Ascending aorta (tissue), 2 donors: ENCODE results near the gene BMP2K. TPM values are rescaled to one million over a fixed set of nuclear protein-coding genes. Genes with fewer than 3 reads are reported as not detected.

Source experiments
- DNase-seq, 2 donors: peaks; one replicate each; pipeline ENCODE4 v3.0.0-alpha.2; 2019; ENCODE audit warnings: low spot score in 2 of 2
- H3K27ac ChIP-seq, 2 donors: fragments of 200-600 bp; sonication (generic); one replicate each; pipeline ENCODE4 v1.5.1; 2016 to 2017; ENCODE audit warnings: mild to moderate bottlenecking in 1 of 2
- H3K27me3 ChIP-seq: fragments of 200-600 bp; sonication (generic); one replicate; pipeline ENCODE4 v1.5.1; 2017
- H3K36me3 ChIP-seq, 2 donors: fragments of 200-600 bp; sonication (generic); one replicate each; pipeline ENCODE4 v1.5.1; 2016
- H3K4me1 ChIP-seq, 2 donors: fragments of 200-600 bp; sonication (generic); one replicate each; pipeline ENCODE4 v1.5.1; 2016 to 2017; ENCODE audit warnings: mild to moderate bottlenecking in 1 of 2
- H3K4me3 ChIP-seq, 2 donors: fragments of 200-600 bp; sonication (generic); one replicate each; pipeline ENCODE4 v1.5.1; 2016 to 2017; ENCODE audit warnings: mild to moderate bottlenecking in 1 of 2
- H3K9me3 ChIP-seq, 2 donors: fragments of 200-600 bp; sonication (generic); one replicate each; pipeline ENCODE4 v1.5.1; 2016
- intact Hi-C: fragments of 100-400 bp; cut with DNase I; formaldehyde crosslinking; loops from one replicate; pipeline ENCODE4 v1.15.1; 2023
- total RNA-seq: library from RNA; depleted of rRNA; stranded (reverse); fragments of >200 nt; gene quantifications from one replicate; pipeline ENCODE4 v1.1.0, GENCODE V29; 2016
- TF ChIP-seq, protein P1 (sequence below), 3 experiments: fragments of 200-600 bp in 2 of 3; fragments of 450-650 bp in 1 of 3; sonication (generic) in 2 of 3; IDR thresholded peaks; one replicate each; pipeline ENCODE4 v1.5.1; 2016 to 2019; ENCODE audit warnings: antibody characterized with exemption in 3 of 3, mild to moderate bottlenecking in 1 of 3, moderate library complexity in 1 of 3

Gene BMP2K
- total RNA-seq, 1 donor from 2014 or later = 16.6 TPM

DNA sequence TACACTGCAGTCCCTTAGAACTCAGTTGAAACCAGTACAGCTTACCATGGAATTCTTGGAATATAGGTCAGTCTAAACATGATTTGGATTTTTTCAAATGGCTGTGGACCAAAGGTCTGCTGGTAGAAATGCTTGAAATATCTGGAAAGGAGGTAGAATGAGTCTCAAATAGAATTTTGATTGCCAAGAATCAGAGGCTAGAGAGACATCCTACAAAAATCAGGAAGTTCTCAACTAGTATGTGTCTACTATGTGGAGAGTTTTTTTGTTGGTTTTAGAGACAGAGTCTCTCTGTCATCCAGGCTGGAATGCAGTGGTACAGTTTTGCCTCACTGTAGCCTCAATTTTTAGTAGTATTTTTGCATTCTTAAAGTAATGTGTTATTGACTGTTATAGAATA, 109.4 kb downstream of the BMP2K start:
- TF ChIP-seq, protein P1, sequence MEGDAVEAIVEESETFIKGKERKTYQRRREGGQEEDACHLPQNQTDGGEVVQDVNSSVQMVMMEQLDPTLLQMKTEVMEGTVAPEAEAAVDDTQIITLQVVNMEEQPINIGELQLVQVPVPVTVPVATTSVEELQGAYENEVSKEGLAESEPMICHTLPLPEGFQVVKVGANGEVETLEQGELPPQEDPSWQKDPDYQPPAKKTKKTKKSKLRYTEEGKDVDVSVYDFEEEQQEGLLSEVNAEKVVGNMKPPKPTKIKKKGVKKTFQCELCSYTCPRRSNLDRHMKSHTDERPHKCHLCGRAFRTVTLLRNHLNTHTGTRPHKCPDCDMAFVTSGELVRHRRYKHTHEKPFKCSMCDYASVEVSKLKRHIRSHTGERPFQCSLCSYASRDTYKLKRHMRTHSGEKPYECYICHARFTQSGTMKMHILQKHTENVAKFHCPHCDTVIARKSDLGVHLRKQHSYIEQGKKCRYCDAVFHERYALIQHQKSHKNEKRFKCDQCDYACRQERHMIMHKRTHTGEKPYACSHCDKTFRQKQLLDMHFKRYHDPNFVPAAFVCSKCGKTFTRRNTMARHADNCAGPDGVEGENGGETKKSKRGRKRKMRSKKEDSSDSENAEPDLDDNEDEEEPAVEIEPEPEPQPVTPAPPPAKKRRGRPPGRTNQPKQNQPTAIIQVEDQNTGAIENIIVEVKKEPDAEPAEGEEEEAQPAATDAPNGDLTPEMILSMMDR (IDR thresholded peaks at IDR 0.05) = no peak
- Histone ChIP-seq H3K4me3 (no peak overlapping the region), H3K9me3 (no peaks in the 10 kb centered on the region), H3K4me1 (no peaks in the 10 kb centered on the region), H3K36me3 (peaks cover 3 to 14% of the 10 kb centered on the region in 2 donors), H3K27me3 (no peaks in the 10 kb centered on the region), H3K27ac (no peak overlapping the region)
- intact Hi-C loops = no loop called here
- DNase-seq = no peak

DNA sequence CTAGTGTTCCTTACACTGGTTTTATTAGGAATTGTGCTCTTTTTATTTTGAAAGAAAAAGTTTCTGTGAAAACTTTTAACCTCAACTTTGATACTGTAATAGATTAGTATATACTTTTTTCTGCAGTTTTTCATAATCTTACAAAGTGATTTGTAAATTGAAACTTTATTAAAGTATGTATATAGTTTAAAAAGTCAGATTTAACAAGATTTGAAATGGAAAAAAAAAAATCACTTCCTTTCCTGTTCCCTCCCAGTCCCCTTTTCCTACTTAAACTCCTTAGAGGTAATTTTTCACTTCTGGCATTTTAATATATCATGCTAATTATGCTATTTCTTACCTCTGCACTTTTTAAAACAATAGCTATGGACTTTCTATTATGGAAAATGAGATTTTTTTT, 113.8 kb downstream of the BMP2K start:
- no peak for DNase-seq
- Histone ChIP-seq H3K4me1 (no peaks in the 10 kb centered on the region), H3K4me3 (no peak overlapping the region), H3K27ac (no peak overlapping the region), H3K9me3 (no peaks in the 10 kb centered on the region), H3K36me3 (peaks cover 24 to 38% of the 10 kb centered on the region in 2 donors), H3K27me3 (no peaks in the 10 kb centered on the region)
- TF ChIP-seq, protein P1 (IDR thresholded peaks at IDR 0.05) = no peak
- intact Hi-C loops = no loop called here

DNA sequence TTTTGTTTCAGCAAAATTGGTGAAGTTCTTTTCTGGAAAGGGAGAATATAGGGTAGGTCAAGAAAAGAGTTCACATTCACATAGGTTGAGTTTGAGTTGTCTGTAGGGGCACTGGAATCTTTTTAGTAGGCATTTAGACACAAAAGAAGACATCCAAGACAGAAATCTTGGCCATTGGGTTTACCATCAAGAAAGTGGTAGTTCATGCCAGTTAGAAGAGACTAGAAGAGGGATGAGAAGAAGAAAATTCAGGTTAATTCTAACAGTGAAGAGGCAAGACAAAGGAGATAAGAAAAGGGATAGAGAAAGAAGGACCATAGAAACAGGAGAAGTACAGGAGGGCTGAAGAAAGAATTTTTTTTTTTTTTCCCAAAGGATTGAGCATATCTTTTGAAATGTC, 123.2 kb downstream of the BMP2K start:
- intact Hi-C loops = no loop called here
- TF ChIP-seq, protein P1 (IDR thresholded peaks at IDR 0.05) = no peak

DNA sequence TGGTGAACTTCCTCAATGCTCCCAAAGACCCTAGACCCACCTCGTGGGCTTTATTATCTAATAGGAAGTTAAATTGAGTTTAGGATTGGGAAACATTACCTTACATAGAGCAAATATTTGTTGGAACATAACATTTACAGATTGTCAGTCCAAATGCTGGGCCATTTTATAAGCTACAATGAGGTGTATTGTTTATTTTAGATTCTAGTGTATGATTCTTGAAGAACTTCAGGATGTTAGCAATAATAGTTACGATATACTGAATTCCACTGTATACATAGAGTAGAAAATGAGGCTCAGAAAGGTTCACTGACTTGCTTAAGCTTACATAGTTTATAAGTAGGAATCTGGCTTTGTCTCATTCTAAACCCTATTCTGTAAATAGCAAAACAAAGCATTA, 125.7 kb downstream of the BMP2K start:
- no peaks in the 10 kb centered on the region for H3K9me3 ChIP-seq
- intact Hi-C loops = no loop called here
- H3K4me1 ChIP-seq = no peaks in the 10 kb centered on the region
- DNase-seq = no peak
- no peak overlapping the region for H3K27ac ChIP-seq
- H3K27me3 ChIP-seq = no peaks in the 10 kb centered on the region
- H3K36me3 ChIP-seq = no peaks in the 10 kb centered on the region
- TF ChIP-seq, protein P1 (IDR thresholded peaks at IDR 0.05) = no peak
- no peak overlapping the region for H3K4me3 ChIP-seq

More for the DNA sequence above, 123.2 kb downstream of the BMP2K start:
- Histone ChIP-seq H3K4me1 (no peaks in the 10 kb centered on the region), H3K27ac (no peak overlapping the region), H3K27me3 (no peaks in the 10 kb centered on the region), H3K9me3 (no peaks in the 10 kb centered on the region), H3K36me3 (peaks cover 4 to 13% of the 10 kb centered on the region in 2 donors), H3K4me3 (no peak overlapping the region)
- DNase-seq = no peak

DNA sequence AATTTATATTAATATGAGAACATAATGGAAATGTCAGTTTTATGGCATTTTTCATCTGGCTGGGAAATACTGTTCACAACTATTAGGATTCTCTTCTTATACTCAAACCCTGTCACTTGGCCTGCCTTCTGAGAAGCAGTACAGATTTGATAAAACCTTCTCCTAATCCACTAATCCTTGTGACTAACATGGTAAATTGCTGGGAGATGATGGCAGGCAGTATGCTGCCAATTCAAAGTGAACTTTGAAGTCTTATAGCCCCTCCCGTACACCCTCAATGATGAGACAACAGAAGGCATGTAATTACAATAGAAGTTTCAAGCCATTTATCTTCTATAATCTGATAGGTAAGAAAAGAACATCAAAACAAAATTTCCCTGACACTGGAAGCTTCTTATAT, 126.1 kb downstream of the BMP2K start:
- no peaks in the 10 kb centered on the region for H3K9me3 ChIP-seq
- intact Hi-C loops = no loop called here
- TF ChIP-seq, protein P1 (IDR thresholded peaks at IDR 0.05) = no peak
- H3K27ac ChIP-seq = no peak overlapping the region
- no peaks in the 10 kb centered on the region for H3K27me3 ChIP-seq
- no peak for DNase-seq
- H3K36me3 ChIP-seq = no peaks in the 10 kb centered on the region
- no peak overlapping the region for H3K4me3 ChIP-seq
- no peaks in the 10 kb centered on the region for H3K4me1 ChIP-seq

DNA sequence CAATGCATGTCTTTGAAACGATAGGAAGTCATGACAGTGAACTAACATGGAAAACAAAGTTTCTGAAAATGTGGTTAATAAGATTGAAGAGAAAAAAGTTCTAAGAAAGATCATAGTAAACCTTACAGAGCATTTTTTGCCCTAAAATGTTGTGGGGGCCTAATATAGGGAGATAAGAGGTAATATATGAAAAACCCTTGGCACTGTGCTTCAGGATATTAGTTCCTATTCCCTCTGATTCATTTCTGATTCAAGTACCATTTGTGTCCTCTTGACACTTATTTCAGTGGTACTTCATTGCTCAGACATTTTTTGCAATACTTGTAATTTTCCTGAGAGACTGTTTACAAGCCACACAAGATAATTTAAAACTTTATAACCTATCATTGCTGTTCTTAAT, 128.0 kb downstream of the BMP2K start:
- Histone ChIP-seq H3K27ac (no peak overlapping the region), H3K27me3 (no peaks in the 10 kb centered on the region), H3K4me3 (no peak overlapping the region), H3K9me3 (no peaks in the 10 kb centered on the region), H3K36me3 (no peaks in the 10 kb centered on the region), H3K4me1 (no peaks in the 10 kb centered on the region)
- TF ChIP-seq, protein P1 (IDR thresholded peaks at IDR 0.05) = no peak
- intact Hi-C loops = no loop called here
- DNase-seq = no peak
